NCI-H2171 (cell line): ENCODE results near the gene SPOCD1.
A peak's percentile ranks its signal among the peaks of the same experiment; 100 is the strongest.

ENCODE experiments used
- DNase-seq: peaks from one replicate; lab custom pipeline; 2025; lab: John Stamatoyannopoulos, UW

SPOCD1 gene

GRCh38 chr1:31755850-31756492, 59.9 kb downstream of the SPOCD1 start:
- DNase-seq, result no peak

DNA sequence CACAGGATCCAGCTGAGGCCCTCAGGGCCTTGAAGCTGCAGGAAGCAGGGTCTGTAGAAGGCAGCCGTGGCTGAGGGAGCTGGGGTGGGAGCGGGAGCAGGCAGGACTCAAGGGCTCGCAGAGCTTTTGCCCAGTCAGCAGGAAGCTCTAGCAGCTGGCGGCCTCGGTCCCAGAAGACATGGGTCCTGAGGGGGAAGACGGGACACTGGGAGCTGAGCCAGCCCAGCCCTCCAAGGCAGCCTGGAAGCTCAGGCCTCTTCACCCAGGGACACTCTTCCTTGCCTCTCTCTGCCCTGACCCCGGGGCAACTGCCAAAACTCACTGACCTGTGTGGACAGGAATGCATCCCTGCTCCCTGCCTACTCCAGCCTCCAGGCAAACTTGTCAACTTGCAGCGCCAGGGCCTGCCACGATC, 60.6 kb downstream of the SPOCD1 start:
- DNase-seq, result no peak

GRCh38 chr1:31754397-31754796, 61.4 kb downstream of the SPOCD1 start:
- no peak for DNase-seq

DNA sequence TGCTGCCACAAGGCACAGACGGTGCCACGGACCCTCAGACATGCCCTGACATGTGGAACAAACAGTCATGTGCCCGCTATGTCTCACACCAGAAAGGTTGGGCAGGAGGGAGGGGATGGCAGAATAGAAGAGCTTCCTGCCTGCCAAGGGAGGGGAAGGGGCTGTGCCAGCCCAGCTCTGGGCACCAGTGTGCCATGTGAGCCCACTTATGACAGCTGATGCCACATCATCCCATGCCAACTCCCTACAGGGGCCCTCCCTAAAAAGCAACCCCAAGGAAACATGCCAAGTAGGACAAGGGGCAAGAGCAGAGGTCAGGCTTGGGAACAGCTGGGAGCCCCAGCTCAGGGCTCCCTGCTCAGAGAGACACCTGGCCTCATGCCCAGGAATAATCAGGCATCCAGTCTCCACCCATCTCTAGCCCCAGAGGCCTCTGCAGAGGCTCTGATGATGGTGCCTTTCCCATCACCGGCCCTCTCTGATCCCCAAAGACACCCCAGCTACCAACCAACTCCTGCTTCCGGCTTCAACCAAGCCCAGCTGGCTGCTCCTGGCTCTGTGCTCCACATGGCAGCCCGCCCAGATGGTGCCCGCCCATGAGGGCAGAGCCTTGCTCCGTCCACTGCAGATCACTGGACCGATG, 62.0 kb downstream of the SPOCD1 start:
- DNase-seq, result peak; percentile 81

DNA sequence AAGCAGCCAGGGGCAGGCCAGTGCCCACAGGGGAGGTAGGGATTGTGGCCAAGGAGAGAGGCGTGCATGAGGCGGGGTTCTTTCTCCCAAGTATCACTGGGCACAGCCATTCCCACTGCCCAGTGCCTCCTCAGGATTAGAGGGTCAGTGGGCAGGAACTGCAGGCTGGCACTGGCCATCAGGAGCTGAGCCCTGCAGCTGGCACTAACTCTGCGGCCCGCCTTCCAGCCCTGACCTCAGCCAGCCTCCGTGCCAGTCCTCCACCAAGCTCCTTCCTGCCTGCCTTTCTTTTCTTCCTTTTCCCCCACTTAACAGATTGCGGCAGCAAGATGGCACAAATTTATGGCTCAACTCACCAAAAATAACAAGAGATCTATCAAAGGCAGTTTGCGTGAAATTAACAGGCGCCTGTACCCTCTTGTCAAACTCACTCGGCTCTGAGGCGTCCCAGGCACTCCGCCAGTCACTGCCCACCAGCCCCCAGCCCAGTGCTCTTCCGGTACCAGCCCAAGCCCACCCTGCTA, 62.8 kb downstream of the SPOCD1 start:
- DNase-seq, result no peak

GRCh38 chr1:31752258-31752657, 63.6 kb downstream of the SPOCD1 start:
- no peak for DNase-seq

GRCh38 chr1:31751822-31752241, 64.0 kb downstream of the SPOCD1 start:
- DNase-seq, result no peak

DNA sequence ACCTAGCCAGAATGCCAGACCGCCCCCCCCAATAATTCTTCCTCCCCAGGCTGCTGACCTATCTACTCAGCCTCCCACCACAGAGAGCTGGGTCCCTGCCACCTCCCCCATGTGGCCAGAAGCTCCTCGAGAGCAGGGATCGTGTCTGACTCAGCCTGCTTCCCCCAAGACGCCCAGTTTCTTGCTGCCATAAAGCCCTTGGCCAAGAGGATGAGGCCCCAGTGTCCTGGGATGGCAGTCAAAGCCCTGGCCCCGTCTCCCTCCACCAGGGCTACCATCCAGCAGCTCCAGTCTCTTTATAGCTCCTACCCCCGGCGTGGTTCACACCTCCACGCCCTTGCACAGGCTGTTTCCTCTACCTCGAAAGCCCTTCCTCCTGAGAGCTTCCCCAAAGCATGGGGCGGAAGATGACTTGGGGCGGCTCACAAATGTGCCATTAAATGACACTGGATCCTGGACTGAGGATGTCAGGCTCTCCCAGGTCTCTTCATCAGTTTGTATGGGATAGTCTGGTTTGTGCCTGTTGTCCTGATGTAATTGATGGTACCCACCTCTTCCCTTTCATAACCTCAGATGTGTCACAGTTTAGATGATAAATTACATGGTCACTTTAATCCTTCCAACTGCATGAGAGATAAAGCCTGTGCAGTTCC, 64.8 kb downstream of the SPOCD1 start:
- DNase-seq, result no peak

- DNase-seq, result no peak
Measured at GRCh38 chr1:31749785-31750735, 65.8 kb downstream of the SPOCD1 start.

DNA sequence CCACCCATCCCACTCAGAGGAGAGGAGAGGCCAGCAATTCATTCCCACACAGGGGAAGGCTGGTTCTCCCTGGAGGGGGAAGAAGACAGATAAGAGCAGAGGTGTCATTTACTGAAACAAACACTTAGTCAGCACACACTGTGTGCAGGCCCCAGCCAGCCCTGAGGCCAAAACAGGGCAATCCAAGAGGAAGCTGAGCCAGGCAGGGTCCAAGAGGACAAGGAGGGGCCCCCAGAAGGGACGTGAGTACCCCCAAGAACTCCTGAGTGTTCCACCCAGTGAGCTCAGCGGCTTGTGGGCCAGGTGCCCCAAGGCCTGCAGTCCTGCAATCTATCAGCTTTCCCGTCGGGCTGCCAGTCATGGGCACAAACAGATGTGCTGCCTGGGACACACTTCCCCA, 67.5 kb downstream of the SPOCD1 start:
- DNase-seq, result no peak

GRCh38 chr1:31747304-31747703, 68.5 kb downstream of the SPOCD1 start:
- DNase-seq, result no peak

GRCh38 chr1:31746687-31747086, 69.1 kb downstream of the SPOCD1 start:
- no peak for DNase-seq

GRCh38 chr1:31745946-31746670, 69.7 kb downstream of the SPOCD1 start:
- peak; percentile 72 for DNase-seq

- no peak for DNase-seq
Measured at GRCh38 chr1:31745096-31745945, 70.5 kb downstream of the SPOCD1 start.

DNA sequence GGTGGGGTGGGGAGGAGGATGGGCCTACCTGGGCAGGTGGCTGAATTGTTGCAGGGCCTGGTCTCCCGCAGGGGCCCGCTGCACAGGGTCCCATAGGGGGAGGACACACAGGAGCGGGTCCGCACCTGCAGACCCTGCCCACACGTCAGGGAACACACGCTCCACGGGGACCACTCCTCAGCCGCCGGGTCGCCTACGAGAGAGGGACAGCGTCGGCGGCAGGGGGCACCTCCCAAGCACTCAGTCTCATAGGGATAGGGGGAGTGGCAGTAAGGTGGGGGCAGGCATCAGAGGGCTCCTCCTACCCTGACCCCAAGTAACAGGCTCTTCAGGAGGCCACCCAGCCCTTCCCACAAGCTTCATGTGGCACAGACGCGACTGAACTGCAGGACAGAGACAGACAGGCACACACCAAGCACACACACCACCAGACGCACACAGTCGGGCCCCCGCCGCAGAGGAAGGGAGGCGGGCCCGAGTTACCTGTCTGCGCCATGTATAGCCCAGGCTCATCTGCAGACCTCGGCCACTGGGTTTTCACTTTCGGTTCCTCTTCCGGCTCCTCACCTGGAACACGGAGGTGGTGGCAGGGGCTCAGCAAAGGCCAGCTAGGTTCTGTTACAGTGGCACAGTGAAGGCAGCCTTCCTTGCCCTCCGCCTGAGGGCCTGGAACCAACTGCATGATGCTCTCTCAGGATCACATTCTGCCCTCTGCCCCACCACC, 71.5 kb downstream of the SPOCD1 start:
- no peak for DNase-seq

GRCh38 chr1:31742462-31743212, 73.2 kb downstream of the SPOCD1 start:
- no peak for DNase-seq
